Neural cell (in vitro differentiated cells): ENCODE data around the gene PES1. TPM values are rescaled to one million over a fixed set of nuclear protein-coding genes. Genes with fewer than 3 reads are reported as not detected.

ENCODE experiments used
- H2AFZ ChIP-seq: fragments of 200-600, 300-800 bp; sonication (generic), shearing (Covaris generic); 2 replicates; pipeline ENCODE4 v1.6.0; 2014; ENCODE audit warnings: low read depth, mild to moderate bottlenecking, antibody characterized with exemption, low read length, moderate library complexity
- H3F3A ChIP-seq: fragments of 200-600 bp; shearing (Covaris generic); 2 replicates; pipeline ENCODE4 v1.6.1; 2016; ENCODE audit warnings: mild to moderate bottlenecking, moderate library complexity, mixed read lengths, antibody characterized with exemption, low read length; ENCODE audit not compliant: insufficient read depth, poor library complexity, severe bottlenecking
- H3K27ac ChIP-seq: fragments of 200-600, 300-800 bp; sonication (generic), shearing (Covaris generic); 2 replicates; pipeline ENCODE4 v1.5.1; 2014; ENCODE audit warnings: mild to moderate bottlenecking, low read length, moderate library complexity
- H3K27me3 ChIP-seq: fragments of 300-800, 200-600 bp; sonication (generic), shearing (Covaris generic); 2 replicates; pipeline ENCODE4 v1.6.0; 2014; ENCODE audit warnings: mild to moderate bottlenecking, low read depth, low read length, moderate library complexity; ENCODE audit not compliant: insufficient read depth
- H3K36me3 ChIP-seq: fragments of 300-800, 200-600 bp; sonication (generic), shearing (Covaris generic); 2 replicates; pipeline ENCODE4 v1.5.1; 2014; ENCODE audit warnings: mild to moderate bottlenecking, antibody characterized with exemption, low read length, moderate library complexity; ENCODE audit not compliant: insufficient read depth
- H3K4me2 ChIP-seq: fragments of 300-800, 200-600 bp; sonication (generic), shearing (Covaris generic); 2 replicates; pipeline ENCODE4 v1.6.0; 2014; ENCODE audit warnings: mild to moderate bottlenecking, low read length
- H3K4me3 ChIP-seq: fragments of 300-800, 200-600 bp; sonication (generic), shearing (Covaris generic); 2 replicates; pipeline ENCODE4 v1.5.1; 2014; ENCODE audit warnings: mild to moderate bottlenecking, low read length, moderate library complexity
- H3K79me2 ChIP-seq: fragments of 200-600 bp; shearing (Covaris generic); replicated peaks from 2 replicates; pipeline ENCODE4 v1.6.0; 2014; ENCODE audit warnings: mild to moderate bottlenecking, low read length, moderate library complexity; ENCODE audit not compliant: insufficient read depth
- H3K9ac ChIP-seq: fragments of 300-800, 200-600 bp; sonication (generic), shearing (Covaris generic); 2 replicates; pipeline ENCODE4 v1.6.1; 2016; ENCODE audit warnings: mild to moderate bottlenecking, low read length, mixed read lengths
- H3K9me2 ChIP-seq: fragments of 200-600 bp; shearing (Covaris generic); 2 replicates; pipeline ENCODE4 v1.6.1; 2016; ENCODE audit warnings: mild to moderate bottlenecking, low read length, mixed read lengths; ENCODE audit not compliant: insufficient read depth
- H3K9me3 ChIP-seq: fragments of 200-600, 300-800 bp; sonication (generic), shearing (Covaris generic); 2 replicates; pipeline ENCODE4 v1.6.1; 2016; ENCODE audit warnings: mild to moderate bottlenecking, mixed run types, low read length, moderate library complexity, mixed read lengths
- H4K20me1 ChIP-seq: fragments of 200-600 bp; shearing (Covaris generic); 2 replicates; pipeline ENCODE4 v1.6.1; 2016; ENCODE audit warnings: mild to moderate bottlenecking, mixed run types; ENCODE audit not compliant: insufficient read depth
- CTCF ChIP-seq: fragments of 450-650 bp; IDR thresholded peaks from 2 replicates; pipeline ENCODE4 v1.5.1; 2014; ENCODE audit warnings: antibody characterized with exemption, mild to moderate bottlenecking, moderate library complexity; ENCODE audit not compliant: poor library complexity, severe bottlenecking
- EP300 ChIP-seq: fragments of 450-650 bp; conservative IDR thresholded peaks from 2 replicates; pipeline ENCODE4 v1.6.1; 2014; ENCODE audit warnings: antibody characterized with exemption, mild to moderate bottlenecking, moderate library complexity; ENCODE audit not compliant: poor library complexity, severe bottlenecking
- EZH2 ChIP-seq: fragments of 200-600, 300-800 bp; shearing (Covaris generic), sonication (generic); IDR thresholded peaks from 2 replicates; pipeline ENCODE4 v1.6.1; 2014; ENCODE audit warnings: antibody characterized with exemption, low read length, borderline replicate concordance, mild to moderate bottlenecking; ENCODE audit not compliant: insufficient read depth, poor library complexity, severe bottlenecking
- MXI1 ChIP-seq: fragments of 450-650 bp; conservative IDR thresholded peaks from 2 replicates; pipeline ENCODE4 v1.6.1; 2014; ENCODE audit warnings: antibody characterized with exemption, mild to moderate bottlenecking; ENCODE audit not compliant: poor library complexity, severe bottlenecking
- POLR2AphosphoS5 ChIP-seq: IDR thresholded peaks from 2 replicates; pipeline ENCODE4 v1.6.1; 2012
- RAD21 ChIP-seq: fragments of 450-650 bp; conservative IDR thresholded peaks from 2 replicates; pipeline ENCODE4 v1.6.1; 2014; ENCODE audit warnings: antibody characterized with exemption, mild to moderate bottlenecking, moderate library complexity
- REST ChIP-seq: IDR thresholded peaks from 2 replicates; pipeline ENCODE4 v1.6.1; 2012; ENCODE audit warnings: borderline replicate concordance
- SMC3 ChIP-seq: fragments of 450-650 bp; conservative IDR thresholded peaks from 2 replicates; pipeline ENCODE4 v1.6.1; 2014; ENCODE audit warnings: antibody characterized with exemption, mild to moderate bottlenecking, moderate library complexity; ENCODE audit not compliant: poor library complexity
- TAF1 ChIP-seq: IDR thresholded peaks from 2 replicates; pipeline ENCODE4 v1.6.1; 2012; ENCODE audit warnings: low read depth
- polyA plus RNA-seq: library from polyadenylated mRNA; depleted of rRNA; stranded (reverse); fragments of >200 nt; gene quantifications from 2 replicates; pipeline ENCODE4 v1.2.3, GENCODE V29; 2014

The PES1 gene
- polyA plus RNA-seq, 1 donor from 2014 or later, result 44.1 TPM

GRCh38 chr22:30604723-30605122, 13.0 kb upstream of the PES1 start:
- H4K20me1 ChIP-seq, result no peaks in the 10 kb centered on the region
- H3K36me3 ChIP-seq, result no peaks in the 10 kb centered on the region
- H3K27ac ChIP-seq, result no peak overlapping the region
- H3K27me3 ChIP-seq, result no peaks in the 10 kb centered on the region
- H3K9me3 ChIP-seq, result no peaks in the 10 kb centered on the region
- H3K9me2 ChIP-seq, result no peaks in the 10 kb centered on the region
- no peaks in the 10 kb centered on the region for H3F3A ChIP-seq
- no peak overlapping the region for H3K9ac ChIP-seq
- no peak overlapping the region for H3K4me2 ChIP-seq
- H2AFZ ChIP-seq, result no peak overlapping the region
- TF ChIP-seq CTCF (no peak), EZH2 (no peak), SMC3 (no peak), EP300 (no peak), REST (no peak), POLR2AphosphoS5 (no peak), MXI1 (no peak), TAF1 (no peak), RAD21 (no peak)
- H3K4me3 ChIP-seq, result no peak overlapping the region
- peaks cover 11% of the 10 kb centered on the region for H3K79me2 ChIP-seq

- no peaks in the 10 kb centered on the region for H3K27me3 ChIP-seq
- no peaks in the 10 kb centered on the region for H3K36me3 ChIP-seq
- no peak for TF ChIP-seq CTCF
- TF ChIP-seq POLR2AphosphoS5, result no peak
- no peak for TF ChIP-seq TAF1
- TF ChIP-seq MXI1, result no peak
- no peak for TF ChIP-seq EZH2
- TF ChIP-seq RAD21, result no peak
- TF ChIP-seq EP300, result no peak
- TF ChIP-seq REST, result no peak
- TF ChIP-seq SMC3, result no peak
- no peaks in the 10 kb centered on the region for H3F3A ChIP-seq
- no peaks in the 10 kb centered on the region for H3K9me3 ChIP-seq
- no peaks in the 10 kb centered on the region for H4K20me1 ChIP-seq
- H3K4me3 ChIP-seq, result no peak overlapping the region
- peaks cover 11% of the 10 kb centered on the region for H3K79me2 ChIP-seq
- H3K9me2 ChIP-seq, result no peaks in the 10 kb centered on the region
- H3K27ac ChIP-seq, result no peak overlapping the region
- no peak overlapping the region for H3K9ac ChIP-seq
- H2AFZ ChIP-seq, result no peak overlapping the region
- H3K4me2 ChIP-seq, result no peak overlapping the region
Measured at GRCh38 chr22:30603801-30604200, 12.1 kb upstream of the PES1 start.
